Measurements from ENCODE around the gene REG4.

DNA sequence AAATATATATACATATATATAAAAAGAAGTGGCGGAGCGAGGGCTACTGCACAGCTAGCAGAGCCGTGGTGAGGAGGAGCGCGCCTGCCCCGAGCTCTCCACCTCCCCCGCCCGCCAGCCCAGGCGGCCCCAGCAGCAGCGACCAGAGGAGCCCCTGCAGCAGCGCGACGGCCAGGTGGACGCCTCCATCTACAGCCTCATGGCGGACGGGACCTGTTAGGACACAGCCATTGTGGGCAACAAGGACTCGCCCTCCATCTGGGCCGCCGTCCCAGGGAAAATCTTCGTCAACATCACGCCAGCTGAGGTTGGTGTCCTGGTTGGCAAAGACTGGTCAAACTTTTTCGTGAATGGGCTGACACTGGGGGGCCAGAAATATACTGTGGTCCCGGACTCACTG, 41.9 kb upstream of the REG4 start:
- TF ChIP-seq, protein P1, sequence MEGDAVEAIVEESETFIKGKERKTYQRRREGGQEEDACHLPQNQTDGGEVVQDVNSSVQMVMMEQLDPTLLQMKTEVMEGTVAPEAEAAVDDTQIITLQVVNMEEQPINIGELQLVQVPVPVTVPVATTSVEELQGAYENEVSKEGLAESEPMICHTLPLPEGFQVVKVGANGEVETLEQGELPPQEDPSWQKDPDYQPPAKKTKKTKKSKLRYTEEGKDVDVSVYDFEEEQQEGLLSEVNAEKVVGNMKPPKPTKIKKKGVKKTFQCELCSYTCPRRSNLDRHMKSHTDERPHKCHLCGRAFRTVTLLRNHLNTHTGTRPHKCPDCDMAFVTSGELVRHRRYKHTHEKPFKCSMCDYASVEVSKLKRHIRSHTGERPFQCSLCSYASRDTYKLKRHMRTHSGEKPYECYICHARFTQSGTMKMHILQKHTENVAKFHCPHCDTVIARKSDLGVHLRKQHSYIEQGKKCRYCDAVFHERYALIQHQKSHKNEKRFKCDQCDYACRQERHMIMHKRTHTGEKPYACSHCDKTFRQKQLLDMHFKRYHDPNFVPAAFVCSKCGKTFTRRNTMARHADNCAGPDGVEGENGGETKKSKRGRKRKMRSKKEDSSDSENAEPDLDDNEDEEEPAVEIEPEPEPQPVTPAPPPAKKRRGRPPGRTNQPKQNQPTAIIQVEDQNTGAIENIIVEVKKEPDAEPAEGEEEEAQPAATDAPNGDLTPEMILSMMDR (IDR thresholded peaks at IDR 0.05) = no peak
- TF ChIP-seq POLR2A (IDR thresholded peaks at IDR 0.05) (no peak), EP300 (IDR thresholded peaks at IDR 0.05) (no peak)

Measured in sigmoid colon (tissue), 4 donors.